COLO668 (cell line): ENCODE data around the gene KIRREL3.

ENCODE experiments used
- DNase-seq: peaks from one replicate; lab custom pipeline; 2025; ENCODE audit not compliant: unreplicated experiment; lab: John Stamatoyannopoulos, UW

The KIRREL3 gene

DNA sequence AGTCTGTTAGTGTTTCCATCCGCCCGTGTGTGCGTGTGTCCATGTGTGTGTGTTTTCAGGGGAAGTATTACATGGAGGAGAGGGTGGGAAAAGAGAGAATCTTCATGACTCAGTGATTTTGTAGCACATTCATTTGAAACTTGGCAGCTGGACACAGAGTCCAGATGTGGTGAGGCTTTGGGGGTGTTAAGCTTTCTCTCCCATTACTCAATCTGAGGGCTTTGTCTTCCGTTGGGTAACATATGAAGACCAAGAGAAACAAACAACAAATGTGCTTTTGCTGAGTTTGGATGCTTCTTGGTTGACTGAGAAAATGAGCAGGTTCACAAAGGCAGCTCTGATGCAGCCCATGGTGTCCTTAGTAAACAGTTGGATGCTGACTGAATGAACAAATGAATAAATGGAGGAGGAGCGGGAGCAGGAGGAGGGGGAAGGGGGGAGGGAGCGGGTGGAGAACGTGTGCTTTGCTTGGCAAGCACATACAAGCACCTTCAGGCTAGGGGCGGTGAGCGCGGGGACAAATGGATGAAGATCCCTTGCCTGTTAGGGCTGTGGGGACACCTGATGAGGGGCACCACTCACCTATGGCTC is 540.8 kb downstream of the KIRREL3 start:
- no peak for DNase-seq

DNA sequence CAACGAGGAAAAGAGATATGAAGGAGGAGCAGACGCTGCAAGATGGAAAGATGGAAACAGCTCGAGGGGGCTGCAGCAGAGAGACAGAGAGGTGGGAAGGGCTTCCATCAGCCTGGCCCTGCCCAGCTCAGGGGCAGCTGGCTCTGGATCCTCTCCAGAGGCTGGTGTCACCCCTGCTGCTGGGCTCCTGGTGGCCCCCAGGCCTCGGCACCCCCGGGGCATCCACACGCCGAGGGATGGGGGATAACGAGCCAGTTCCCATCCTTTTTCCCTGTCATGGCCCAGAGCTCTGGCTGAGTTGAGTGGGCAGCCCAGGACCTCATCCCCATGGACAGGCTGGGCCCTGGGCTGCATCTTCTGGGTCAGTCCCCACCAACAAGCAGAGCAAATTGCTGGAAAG is 542.8 kb downstream of the KIRREL3 start:
- no peak for DNase-seq

DNA sequence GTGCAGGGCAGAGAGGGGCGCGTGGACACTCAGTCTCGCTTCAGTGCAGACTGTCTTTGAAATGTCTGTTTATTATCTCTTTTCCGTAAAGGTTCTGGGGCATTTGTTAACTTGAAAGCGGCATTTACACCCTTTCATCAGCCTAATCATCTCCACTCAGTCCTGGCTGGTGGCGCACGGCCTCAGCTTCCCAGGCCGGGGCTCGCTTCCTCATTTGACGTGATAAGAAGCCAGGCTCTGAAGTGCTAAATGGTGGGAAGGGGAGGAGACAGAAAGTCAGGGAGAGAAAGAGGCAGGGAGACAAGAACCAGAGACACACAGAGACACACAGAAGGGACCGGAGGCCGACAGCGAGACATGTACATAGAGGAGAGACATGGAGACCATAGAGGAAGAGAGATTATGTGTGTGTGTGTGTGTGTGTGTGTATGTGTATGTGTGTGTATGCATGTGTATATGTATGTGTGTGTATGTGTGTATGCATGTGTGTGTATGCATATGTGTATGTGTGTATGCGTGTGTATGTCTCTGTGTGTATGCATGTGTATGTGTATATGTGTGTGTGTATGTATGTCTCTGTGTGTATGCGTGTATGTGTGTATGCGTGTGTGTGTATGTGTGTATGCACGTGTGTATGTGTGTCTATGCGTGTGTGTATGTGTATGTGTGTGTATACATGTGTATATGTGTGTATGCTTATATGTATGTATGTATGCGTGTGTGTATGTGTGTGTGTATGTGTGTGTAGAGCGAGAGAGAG is 543.6 kb downstream of the KIRREL3 start:
- no peak for DNase-seq

DNA sequence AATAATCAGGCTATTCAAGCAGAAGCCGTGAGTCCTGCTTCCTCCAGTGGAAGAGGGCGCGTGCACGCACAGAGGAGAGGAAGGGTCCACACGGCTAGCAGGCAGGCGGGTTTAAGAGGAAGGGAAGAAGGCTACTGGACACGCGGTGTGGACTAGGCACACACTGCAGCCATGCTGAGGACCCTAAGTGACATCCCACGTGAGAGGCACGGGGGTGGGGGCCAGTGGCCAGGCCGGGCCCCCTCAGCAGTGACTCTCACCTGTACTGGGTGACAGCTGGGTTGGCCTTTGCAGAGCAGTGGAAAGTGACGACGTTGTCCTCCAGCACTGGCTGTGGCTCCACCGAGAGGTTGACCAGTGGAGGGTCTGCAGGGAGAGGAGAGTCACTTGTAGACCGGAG is 544.5 kb downstream of the KIRREL3 start:
- no peak for DNase-seq

GRCh38 chr11:126452241-126453101 is 548.1 kb downstream of the KIRREL3 start:
- DNase-seq: no peak

- no peak for DNase-seq
Measured at GRCh38 chr11:126451211-126451802, 549.3 kb downstream of the KIRREL3 start.

GRCh38 chr11:126450806-126451205 is 549.8 kb downstream of the KIRREL3 start:
- DNase-seq: no peak

DNA sequence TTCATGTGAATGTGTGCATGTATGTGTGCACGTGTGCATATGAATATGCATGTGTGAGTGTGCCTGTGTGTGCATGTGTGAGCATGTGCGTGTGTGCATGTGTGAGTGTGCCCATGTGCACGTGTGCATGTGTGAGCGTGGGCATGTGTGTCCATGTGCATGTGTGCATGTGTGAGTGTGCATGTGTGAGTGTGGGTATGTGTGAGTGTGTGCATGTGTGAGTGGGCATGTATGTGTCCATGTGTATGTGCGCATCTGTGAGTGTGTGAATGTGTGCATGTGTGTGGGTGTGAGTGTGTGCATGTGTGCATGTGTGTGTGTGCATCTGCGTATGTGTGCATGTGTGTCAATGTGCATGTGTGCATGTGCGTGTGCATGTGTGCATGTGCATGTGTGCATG is 550.4 kb downstream of the KIRREL3 start:
- no peak for DNase-seq

DNA sequence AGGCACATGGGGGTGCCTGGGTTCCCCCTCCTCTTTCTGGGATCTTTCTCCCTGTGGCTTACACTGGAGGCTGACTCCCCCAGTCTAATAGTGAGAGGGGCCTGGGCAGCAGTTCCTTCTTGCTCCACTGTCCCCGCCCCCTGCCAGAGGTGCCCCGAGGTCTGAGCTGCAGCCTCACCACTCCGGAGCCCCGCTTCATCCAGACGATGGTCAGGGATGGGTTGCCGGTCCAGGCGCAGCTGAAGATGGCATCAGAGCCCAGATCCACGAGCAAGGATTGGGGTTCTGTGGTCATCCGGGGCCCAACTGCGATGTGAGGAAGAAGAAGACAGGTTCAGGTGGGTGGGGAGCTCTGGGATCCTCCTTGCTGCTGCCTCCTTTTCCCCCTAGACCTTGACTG is 554.0 kb downstream of the KIRREL3 start:
- DNase-seq: no peak

DNA sequence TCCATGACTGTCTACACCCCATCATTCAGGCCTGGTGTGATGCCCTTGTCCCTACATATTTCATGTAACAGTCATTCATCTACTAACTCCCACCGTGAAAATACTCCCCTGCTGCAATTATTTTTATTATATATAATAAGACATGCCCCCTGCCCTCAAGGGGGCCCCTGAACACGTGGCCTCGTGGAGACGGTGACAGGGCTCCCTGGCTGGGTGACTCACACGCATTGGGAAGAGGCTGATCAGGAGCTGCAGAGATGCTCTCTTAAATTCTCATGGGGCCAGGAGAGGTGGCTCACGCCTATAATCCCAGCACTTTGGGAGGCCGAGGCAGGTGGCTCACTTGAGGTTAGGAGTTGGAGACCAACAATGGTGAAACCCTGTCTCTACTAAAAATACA is 556.5 kb downstream of the KIRREL3 start:
- DNase-seq: no peak

DNA sequence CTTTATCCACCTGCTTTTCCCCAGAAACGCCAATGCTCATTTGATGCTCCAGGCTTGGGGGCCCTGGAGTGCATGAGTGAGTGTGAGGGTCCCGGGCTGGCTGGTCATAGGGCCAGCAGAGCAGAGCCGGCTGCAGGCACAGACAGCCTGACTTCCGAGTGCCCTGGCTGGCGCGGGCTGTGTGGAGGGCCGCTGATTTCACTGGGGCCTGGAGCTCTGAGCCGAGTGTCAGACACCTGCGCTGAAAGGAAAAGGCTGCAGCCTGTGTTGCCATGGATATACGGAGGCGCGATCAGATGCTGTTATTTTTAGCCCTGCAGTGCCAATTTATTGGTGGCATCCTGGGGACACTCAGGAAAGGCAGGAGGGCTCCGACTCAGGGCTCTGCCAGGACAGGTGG is 557.5 kb downstream of the KIRREL3 start:
- no peak for DNase-seq

DNA sequence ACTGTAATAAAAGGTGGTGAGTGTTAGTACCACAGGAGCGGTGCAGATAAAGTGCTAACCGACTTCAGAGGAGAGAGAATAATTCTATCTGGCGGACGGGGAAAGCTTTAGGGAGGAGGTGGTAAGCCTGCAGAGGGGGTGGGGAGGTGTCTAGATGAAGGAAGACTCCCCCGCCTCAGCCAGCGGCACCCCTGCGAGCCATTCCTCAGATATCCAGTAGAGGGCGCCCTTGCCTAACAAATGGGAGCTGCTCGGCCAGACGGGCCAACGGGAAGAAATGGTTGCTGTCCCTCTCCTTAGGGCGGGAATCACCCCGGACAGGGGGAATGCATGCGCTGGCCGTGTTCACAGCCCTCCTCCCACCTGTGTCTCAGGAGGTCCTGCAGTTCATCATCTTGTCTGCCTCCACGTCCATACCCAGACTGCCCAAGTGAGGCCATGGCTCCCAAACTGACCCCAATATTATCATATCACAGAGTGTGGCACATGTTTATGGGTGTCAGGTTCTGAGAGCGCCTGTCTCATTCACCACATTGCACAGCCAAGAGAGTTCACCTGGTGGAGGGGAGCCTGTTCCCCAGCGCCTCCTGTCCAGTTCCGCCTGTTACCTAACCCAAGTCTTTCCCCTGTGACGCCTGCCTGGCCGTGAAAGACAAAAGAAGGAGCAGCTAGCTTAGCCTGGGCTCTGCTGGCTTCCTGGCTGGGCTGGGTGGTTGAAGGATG is 559.6 kb downstream of the KIRREL3 start:
- peak; percentile 67 for DNase-seq

GRCh38 chr11:126440276-126440675 is 560.3 kb downstream of the KIRREL3 start:
- no peak for DNase-seq

DNA sequence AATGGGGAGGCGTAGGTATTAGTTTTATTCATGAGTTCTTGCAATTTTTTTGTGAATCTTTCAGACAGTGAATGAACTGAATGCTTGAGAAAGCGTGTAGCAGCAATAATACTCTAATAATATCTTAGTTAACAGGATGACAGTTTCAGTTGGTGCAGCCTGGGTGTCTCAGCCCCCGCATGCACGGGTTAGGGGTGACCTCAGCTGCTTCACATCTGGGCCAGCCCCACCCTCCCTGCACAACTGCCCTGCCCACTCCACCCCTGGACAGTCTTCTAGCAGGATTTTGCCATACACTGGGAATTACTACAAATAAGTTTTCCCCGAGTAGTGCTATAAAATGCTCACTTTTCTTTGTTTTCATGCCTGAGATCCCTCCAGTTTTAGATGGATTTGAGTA is 561.9 kb downstream of the KIRREL3 start:
- DNase-seq: no peak

- DNase-seq: no peak
Measured at GRCh38 chr11:126438272-126438671, 562.3 kb downstream of the KIRREL3 start.

DNA sequence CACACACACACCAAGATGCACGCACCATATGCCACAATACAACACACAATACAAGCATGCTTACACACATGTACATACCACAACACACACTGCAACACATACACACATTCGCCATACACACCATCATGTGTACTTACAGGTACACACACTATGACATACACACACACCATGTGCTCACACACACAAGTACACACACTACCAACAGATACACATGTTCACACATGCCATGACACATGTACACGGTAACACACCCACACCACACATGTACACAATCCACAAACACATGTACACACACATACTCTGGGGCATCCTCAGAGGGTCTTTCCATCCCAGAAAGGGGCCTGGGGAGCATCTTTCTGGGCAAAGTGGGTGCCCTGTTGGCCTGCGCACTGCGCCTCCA is 562.8 kb downstream of the KIRREL3 start:
- DNase-seq: no peak

GRCh38 chr11:126436209-126436755 is 564.3 kb downstream of the KIRREL3 start:
- DNase-seq: no peak

DNA sequence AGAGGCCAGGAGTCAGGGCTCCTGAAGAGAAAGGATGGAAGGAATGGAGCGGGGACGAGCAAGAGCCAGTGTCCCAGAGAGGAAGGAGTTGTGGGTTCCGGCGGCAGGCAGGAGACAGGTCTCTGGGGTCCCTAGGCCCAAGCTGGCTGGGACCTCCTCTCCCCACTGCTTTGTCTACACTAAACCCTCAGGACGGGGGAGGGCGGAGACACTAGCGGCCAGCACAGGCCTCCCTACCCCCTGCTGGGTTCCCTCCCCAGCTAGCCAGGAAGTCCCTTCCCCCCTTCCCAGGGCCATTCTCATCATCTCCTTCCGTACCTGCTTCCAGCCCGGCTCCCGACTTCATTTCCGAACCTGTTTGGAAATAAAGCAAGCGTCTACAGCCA is 565.6 kb downstream of the KIRREL3 start:
- DNase-seq: no peak

DNA sequence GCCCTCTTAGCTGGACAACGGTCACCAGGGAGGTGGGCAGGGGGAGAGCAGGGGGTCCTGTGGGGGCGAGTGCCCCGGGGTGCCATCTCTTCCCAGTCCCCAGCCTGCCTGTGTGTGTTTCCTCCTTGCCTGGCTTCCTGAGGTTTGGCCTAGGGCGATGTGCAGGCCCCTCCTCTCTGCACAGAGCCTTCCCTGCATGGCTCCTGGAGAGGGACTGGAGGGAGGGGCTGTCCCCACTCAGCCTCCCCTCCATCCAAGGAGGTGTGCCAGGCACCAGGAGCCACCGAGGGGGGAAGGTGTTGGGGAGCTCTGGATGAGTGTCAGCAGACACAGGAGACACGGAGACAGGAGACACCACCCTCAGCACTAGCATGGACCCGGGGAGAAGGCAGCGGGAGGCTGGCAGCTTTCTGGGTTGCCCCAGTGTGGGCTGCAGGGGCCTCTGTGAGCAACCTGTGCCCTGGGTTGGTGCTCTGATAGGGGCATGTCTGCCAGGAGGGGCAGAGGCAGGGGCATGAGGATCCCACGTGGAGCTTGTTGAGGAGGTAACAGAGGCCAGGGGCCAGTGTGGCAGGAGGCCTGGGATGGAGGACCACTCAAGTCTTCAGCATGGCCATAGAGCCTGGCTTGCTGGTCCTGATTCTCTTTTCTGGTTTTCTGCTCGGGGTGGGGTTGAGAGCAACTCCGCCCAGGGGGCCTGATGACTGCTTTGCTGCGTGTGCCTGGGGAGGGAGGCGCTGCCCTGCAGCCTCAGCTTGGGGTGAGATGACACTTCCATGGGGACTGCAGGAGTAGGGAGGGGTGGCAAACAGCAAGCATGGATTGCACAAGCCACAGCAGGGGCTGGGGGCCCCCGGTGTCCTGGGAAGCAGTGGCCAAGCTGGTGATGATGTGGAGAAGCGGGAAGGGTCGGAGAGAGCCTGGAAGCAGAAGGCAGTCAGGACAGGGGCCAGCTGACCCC is 566.3 kb downstream of the KIRREL3 start:
- DNase-seq: no peak
